ENCODE results near the gene PTX4. TPM values are rescaled to one million over a fixed set of nuclear protein-coding genes. Genes with fewer than 3 reads are reported as not detected.

The PTX4 gene
- total RNA-seq, 1 experiment from 2014 or later = not detected

DNA sequence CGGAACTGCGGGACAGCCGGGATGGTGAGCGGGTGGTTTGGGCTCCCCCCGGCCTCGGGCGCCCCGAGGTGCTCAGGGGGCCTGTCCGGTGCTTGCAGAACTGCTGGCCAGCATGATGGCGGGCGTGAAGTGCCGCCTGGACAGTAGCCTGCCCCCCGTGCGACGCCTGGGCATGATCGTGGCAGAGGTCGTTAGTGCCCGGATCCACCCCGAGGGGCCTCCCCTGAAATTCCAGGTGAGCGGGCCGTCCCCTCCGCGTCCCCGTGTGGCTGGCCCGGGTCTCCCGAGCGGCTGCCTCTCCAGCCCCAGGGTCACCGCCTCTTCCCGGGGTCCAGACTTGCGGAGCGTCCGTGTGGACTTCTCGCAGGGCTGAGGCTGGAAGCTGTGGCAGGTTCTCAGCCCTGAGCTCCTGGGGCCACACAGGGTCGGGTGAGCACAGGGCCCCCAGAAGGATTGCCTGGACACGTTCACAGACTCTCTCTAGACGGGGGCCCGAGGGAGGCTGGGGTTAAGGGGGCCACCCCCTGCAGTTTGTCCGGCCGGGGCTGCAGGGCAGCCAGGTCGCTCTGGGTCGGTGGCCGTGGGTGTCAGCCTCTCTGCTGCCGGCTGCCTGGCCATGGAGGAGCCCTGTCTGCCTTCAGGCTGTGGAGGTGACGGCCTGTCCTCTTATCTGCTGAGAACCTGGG lies 11.9 kb upstream of the PTX4 start:
- no peak for DNase-seq (ENCODE audit: low spot score)

DNA sequence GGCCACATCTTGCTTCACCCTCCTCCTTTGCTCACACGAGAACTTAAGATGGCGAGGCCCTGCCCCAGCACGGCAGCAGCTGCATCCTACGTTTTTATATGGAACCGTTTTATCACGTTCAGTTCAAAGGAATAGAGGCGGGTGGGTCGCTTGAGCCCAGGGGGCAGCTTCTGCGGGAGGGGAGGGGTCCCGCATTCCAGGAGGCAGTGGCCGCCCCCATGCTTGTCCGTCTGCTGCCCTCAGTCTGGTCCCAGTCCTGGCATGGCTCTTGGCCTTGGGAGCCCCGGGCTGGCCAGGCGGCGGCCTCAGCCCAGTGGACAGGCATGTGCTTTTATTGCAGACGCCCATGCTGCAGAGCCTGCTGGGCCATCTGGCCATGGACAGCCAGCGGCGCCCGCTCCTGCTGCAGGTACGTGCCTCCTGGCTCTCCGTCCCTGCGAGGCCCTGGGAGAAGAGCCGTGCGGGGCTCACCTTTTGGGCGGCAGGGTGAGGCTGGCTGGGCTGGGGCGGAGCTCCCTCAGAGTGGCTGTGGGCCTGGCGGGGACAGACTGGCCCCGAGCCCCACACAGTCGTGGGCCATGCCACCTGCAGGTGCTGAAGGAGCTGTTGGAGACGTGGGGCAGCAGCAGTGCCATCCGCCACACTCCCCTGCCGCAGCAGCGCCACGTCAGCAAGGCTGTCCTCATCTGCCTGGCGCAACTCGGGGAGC lies 11.2 kb upstream of the PTX4 start:
- no peak for DNase-seq (ENCODE audit: low spot score)

DNA sequence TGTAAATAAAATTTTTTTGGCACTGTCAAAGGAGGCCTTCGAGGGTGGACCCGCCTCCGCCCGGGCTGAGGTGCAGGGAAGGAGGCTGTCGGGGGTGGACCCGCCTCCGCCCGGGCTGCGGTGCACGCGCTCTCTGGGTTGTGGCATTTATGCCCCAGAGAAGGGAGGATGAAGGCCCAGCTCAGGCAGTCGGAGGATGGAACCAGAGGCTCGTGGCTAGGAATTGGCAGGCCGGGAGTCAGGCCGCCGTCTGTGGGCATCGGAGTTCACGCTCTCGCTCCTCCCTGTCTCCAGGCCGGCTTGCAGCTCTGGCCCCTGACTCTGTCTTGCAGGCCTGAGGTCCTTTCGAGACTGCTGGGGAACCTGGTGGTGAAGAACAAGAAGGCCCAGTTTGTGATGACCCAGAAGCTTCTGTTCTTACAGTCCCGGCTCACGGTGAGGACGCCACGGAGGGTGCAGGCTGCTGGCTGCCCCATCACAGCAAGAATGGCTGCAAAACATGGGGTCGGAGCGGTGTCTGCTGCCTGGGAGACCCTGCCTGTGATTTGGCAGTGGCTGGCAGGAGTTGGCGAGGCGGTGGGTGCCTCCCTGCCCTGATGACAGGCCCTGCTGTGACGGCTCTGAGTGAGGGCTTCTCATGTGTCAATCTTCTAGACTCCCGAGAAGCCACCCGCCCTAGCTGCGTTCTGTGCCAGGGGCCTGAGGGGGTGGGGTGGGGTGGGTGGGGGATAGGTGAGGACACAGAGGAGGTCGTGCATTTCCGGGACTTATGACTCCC lies 10.3 kb upstream of the PTX4 start:
- DNase-seq (ENCODE audit: low spot score) = no peak

- no peak for DNase-seq (ENCODE audit: low spot score)
Measured at GRCh38 chr16:1497014-1497598, 8.4 kb upstream of the PTX4 start.

GRCh38 chr16:1496464-1496863 lies 7.7 kb upstream of the PTX4 start:
- DNase-seq (ENCODE audit: low spot score) = no peak

GRCh38 chr16:1495889-1496262 lies 7.1 kb upstream of the PTX4 start:
- DNase-seq (ENCODE audit: low spot score) = no peak

- no peak for DNase-seq (ENCODE audit: low spot score)
Measured at GRCh38 chr16:1495211-1495888, 6.6 kb upstream of the PTX4 start.

DNA sequence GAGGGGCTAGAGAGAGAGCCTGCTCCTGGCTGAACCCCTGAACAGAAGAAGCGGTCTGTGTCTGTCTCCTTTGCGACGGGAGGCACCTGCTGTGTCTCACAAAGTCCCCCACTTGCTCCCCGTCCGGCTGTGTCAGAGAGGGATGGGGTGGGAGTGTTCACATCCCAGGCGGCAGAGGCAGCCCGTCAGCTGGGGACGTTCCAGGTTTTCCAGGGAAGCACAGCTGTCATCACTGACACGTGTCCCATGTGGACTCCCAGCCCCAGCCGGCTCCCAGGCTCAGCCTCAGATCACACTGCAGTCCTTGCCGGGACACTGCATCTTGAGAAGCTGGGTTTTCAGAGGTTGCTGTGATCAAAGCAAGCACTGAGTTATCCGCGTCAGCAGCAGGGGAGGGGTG lies 6.0 kb upstream of the PTX4 start:
- no peak for DNase-seq (ENCODE audit: low spot score)

- peak; percentile 41 for DNase-seq (ENCODE audit: low spot score)
Measured at GRCh38 chr16:1494129-1494640, 5.4 kb upstream of the PTX4 start.

- DNase-seq (ENCODE audit: low spot score) = peak; percentile 10
Measured at GRCh38 chr16:1493746-1494094, 5.0 kb upstream of the PTX4 start.

GRCh38 chr16:1492923-1493745 lies 4.4 kb upstream of the PTX4 start, which contains the start of gene TELO2:
TSS of gene TELO2 (plus strand) at chr16:1493360. CDS start at chr16:1494282, 922 bp downstream.
- peak; percentile 42 for DNase-seq (ENCODE audit: low spot score)

DNA sequence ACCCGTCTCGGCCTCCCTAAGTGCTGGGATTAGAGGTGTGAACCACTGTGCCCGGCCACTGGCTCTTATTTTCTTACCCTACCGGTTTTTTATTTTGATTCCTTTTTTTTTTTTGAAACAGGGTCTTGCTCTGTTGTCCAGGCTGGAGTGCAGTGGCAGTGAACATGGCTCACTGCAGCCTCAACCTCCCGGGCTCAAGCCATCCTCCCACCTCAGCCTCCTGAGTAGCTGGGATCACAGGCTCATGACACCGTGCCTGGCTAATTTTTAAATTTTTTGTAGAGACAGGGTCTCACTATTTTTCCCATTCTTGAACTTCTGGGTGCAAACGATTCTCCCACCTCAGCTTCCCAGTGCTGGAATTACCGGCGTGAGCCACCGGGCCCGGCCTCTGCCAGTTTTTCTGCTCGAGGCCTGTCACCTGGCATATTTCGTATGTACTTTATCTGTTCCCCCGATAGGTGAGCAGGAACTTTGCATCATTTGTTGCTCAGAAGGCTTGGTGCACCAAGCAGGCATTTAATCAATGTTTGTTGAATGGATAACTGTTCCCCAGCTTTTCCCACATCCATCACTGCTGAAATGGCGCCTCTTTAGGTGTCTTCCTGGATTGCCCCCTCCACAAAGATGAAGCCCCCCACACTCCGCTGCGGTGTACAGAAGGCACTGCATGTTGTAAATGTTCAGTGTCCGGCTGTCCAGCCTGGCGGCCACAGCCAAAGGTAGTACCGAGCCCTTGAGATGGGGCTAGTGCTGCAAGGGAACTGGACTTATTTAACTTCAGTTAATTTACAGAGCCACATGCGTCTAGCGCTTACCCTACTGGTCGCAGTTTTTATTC lies 3.6 kb upstream of the PTX4 start:
- no peak for DNase-seq (ENCODE audit: low spot score)

DNA sequence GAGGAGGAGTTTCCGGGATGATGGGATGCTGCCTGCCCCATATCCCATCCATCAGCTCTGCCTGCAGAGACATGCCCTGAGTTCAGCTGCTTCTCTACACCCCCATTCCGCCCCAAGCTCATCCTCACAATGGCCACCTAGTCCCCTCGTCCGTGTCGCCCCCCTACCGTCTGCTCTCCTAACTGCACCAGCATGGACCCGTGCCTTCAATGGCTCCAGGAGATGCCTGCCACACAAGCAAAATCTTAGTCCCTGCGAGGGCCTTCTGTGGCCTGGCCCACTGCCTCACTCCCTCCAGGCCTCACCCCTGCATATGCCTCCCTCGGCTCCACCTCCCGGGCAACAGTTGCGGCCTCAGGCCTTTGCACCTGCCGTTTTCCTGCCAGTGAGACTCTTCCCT lies 2.6 kb upstream of the PTX4 start:
- no peak for DNase-seq (ENCODE audit: low spot score)

GRCh38 chr16:1489077-1489476 lies 333 bp upstream of the PTX4 start:
- DNase-seq (ENCODE audit: low spot score) = no peak

- no peak for DNase-seq (ENCODE audit: low spot score)
Measured at GRCh38 chr16:1488054-1488601, 616 bp downstream of the PTX4 start.

- no peak for DNase-seq (ENCODE audit: low spot score)
Measured at GRCh38 chr16:1487395-1488053, 1.2 kb downstream of the PTX4 start.

GRCh38 chr16:1486551-1487390 lies 2.0 kb downstream of the PTX4 start:
- DNase-seq (ENCODE audit: low spot score) = no peak

Measured in A172 (cell line).